Stimulated activated naive CD8-positive, alpha-beta T cell treated with anti-CD3 and anti-CD28 coated beads, Interleukin-15, Interleukin-2, amounts not matched to agents 100 U/mL and 50 U/mL, for 24 hours (primary cell): Measurements from ENCODE around the gene LIMK2.

Experiments
- ATAC-seq: fragments of 150-1000 bp; cut with Tn5 transposase; one replicate; pipeline ENCODE4 v1.10.0; 2021
- DNase-seq: peaks from one replicate; pipeline ENCODE4 v3.0.0; 2021

The LIMK2 gene

GRCh38 chr22:31272522-31273446, 60.7 kb downstream of the LIMK2 start:
- DNase-seq (peak; percentile 52), ATAC-seq (peak; percentile 62)

GRCh38 chr22:31274017-31274416, 61.9 kb downstream of the LIMK2 start:
- DNase-seq = no peak
- ATAC-seq = no peak

GRCh38 chr22:31275018-31275417, 62.9 kb downstream of the LIMK2 start:
- no peak for DNase-seq
- ATAC-seq = no peak

GRCh38 chr22:31275576-31275975, 63.5 kb downstream of the LIMK2 start:
- no peak for ATAC-seq
- DNase-seq = no peak

- no peak for ATAC-seq
- no peak for DNase-seq
Observed at GRCh38 chr22:31276426-31277167, 64.5 kb downstream of the LIMK2 start.

- no peak for ATAC-seq
Observed at GRCh38 chr22:31277741-31278140, 65.6 kb downstream of the LIMK2 start.

GRCh38 chr22:31278151-31278621, 66.1 kb downstream of the LIMK2 start:
- ATAC-seq = no peak

More at GRCh38 chr22:31277741-31278140, 65.6 kb downstream of the LIMK2 start:
- DNase-seq = no peak

GRCh38 chr22:31278626-31279326, 66.7 kb downstream of the LIMK2 start:
- DNase-seq (no peak), ATAC-seq (peak; percentile 68)

More at GRCh38 chr22:31278151-31278621, 66.1 kb downstream of the LIMK2 start:
- DNase-seq = no peak

- ATAC-seq = no peak
- no peak for DNase-seq
Observed at GRCh38 chr22:31279327-31279669, 67.2 kb downstream of the LIMK2 start.

- ATAC-seq (no peak), DNase-seq (no peak)
Observed at GRCh38 chr22:31279821-31280505, 67.9 kb downstream of the LIMK2 start.

- DNase-seq = no peak
- no peak for ATAC-seq
Observed at GRCh38 chr22:31281733-31282132, 69.6 kb downstream of the LIMK2 start.

GRCh38 chr22:31282748-31283468, 70.8 kb downstream of the LIMK2 start:
- DNase-seq = no peak
- no peak for ATAC-seq

- no peak for DNase-seq
- no peak for ATAC-seq
Observed at GRCh38 chr22:31284281-31285155, 72.4 kb downstream of the LIMK2 start.

GRCh38 chr22:31286360-31287255, 74.5 kb downstream of the LIMK2 start:
- ATAC-seq (peak; percentile 50), DNase-seq (peak; percentile 49)

GRCh38 chr22:31287818-31288495, 75.9 kb downstream of the LIMK2 start:
- ATAC-seq (no peak), DNase-seq (no peak)

- DNase-seq (no peak), ATAC-seq (no peak)
Observed at GRCh38 chr22:31288496-31289240, 76.6 kb downstream of the LIMK2 start.

GRCh38 chr22:31289344-31289743, 77.2 kb downstream of the LIMK2 start:
- no peak for ATAC-seq
- DNase-seq = no peak
